ENCODE measurements around the gene RAB10. TPM values are rescaled to one million over a fixed set of nuclear protein-coding genes. Genes with fewer than 3 reads are reported as not detected.

The RAB10 gene
- total and polyA plus RNA-seq, 2 of the 4 experiments (the other 2 are of a cell fraction) = 30.1 to 77.1 TPM

DNA sequence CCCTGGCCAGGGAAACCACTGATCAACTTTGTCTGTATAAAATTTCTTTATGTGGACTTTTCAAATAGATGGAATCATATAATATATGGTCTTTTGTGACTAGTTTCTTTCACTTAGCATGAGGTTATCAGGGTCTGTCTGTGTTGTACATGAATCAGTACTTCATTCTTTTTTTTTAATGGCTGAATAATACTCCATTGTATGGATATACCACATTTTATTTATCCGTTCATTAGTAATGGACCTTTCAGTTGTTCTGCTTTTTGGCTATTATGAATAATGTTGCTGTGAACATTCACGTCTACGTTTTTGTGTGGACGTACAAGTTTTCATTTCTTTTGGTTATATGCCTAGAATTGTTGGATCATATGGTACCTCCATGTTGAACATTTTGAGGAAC lies 69.9 kb downstream of the RAB10 start:
- CTCF ChIA-PET = no interaction called here

More for the DNA sequence above, 69.9 kb downstream of the RAB10 start:
- H3K14ac ChIP-seq (replicated peaks; ENCODE audit: low read depth, low read length) = no peak overlapping the region
- no peak overlapping the region for H3K4ac ChIP-seq (ENCODE audit: low read depth, low read length)
- H4K91ac ChIP-seq (ENCODE audit: insufficient read depth, low read depth, low read length) = no peak overlapping the region
- no peak overlapping the region for H3K9ac ChIP-seq (ENCODE audit: low read depth, low read length)
- H3K9me3 ChIP-seq (ENCODE audit: control insufficient read depth, insufficient read depth, low read length) = no peaks in the 10 kb centered on the region
- no peak overlapping the region for H2AK5ac ChIP-seq (ENCODE audit: low read depth, low read length)
- DNase-seq (no peak), ATAC-seq (ENCODE audit: low read depth) (no peak)
- no peak overlapping the region for H4K8ac ChIP-seq (ENCODE audit: low read depth in 2 of 2, low read length in 2 of 2)
- H3K9me1 ChIP-seq (ENCODE audit: insufficient read depth, low read length) = peaks cover 6% of the 10 kb centered on the region
- no peak overlapping the region for H3K18ac ChIP-seq (ENCODE audit: low read depth, low read length)
- H2BK120ac ChIP-seq (ENCODE audit: low read depth, low read length) = no peak overlapping the region
- no peak overlapping the region for H3K56ac ChIP-seq (ENCODE audit: extremely low read depth, insufficient read depth, low read length)
- BruUV-seq (replicated peaks) = no TSS peak
- intact Hi-C loops (cut with micrococcal nuclease) = no loop called here
- H4K5ac ChIP-seq (ENCODE audit: low read depth, low read length) = no peak overlapping the region
- H3K79me1 ChIP-seq (ENCODE audit: low read depth in 1 of 2, low read length in 2 of 2) = peaks cover 31 to 54% of the 10 kb centered on the region in 2 experiments
- TF ChIP-seq BHLHE40 (IDR thresholded peaks at IDR 0.05; ENCODE audit: low read depth, low read length) = no peak
- TF ChIP-seq SMC3 (IDR thresholded peaks at IDR 0.05; ENCODE audit: low read depth, low read length) = no peak
- no peak for TF ChIP-seq RFX5 (IDR thresholded peaks at IDR 0.05; ENCODE audit: low read depth, low read length)
- TF ChIP-seq, protein P1, sequence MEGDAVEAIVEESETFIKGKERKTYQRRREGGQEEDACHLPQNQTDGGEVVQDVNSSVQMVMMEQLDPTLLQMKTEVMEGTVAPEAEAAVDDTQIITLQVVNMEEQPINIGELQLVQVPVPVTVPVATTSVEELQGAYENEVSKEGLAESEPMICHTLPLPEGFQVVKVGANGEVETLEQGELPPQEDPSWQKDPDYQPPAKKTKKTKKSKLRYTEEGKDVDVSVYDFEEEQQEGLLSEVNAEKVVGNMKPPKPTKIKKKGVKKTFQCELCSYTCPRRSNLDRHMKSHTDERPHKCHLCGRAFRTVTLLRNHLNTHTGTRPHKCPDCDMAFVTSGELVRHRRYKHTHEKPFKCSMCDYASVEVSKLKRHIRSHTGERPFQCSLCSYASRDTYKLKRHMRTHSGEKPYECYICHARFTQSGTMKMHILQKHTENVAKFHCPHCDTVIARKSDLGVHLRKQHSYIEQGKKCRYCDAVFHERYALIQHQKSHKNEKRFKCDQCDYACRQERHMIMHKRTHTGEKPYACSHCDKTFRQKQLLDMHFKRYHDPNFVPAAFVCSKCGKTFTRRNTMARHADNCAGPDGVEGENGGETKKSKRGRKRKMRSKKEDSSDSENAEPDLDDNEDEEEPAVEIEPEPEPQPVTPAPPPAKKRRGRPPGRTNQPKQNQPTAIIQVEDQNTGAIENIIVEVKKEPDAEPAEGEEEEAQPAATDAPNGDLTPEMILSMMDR (conservative IDR thresholded peaks at IDR 0.05; ENCODE audit: low read depth, low read length) = no peak
- no peak for TF ChIP-seq MXI1 (IDR thresholded peaks at IDR 0.05; ENCODE audit: borderline replicate concordance, low read depth, low read length)
- no peak for TF ChIP-seq RAD21 (IDR thresholded peaks at IDR 0.05; ENCODE audit: low read length)
- no peak for TF ChIP-seq FOS (IDR thresholded peaks at IDR 0.05; ENCODE audit: low read depth, low read length)
- no peak for TF ChIP-seq NFE2L2 (IDR thresholded peaks at IDR 0.05; ENCODE audit: low read depth, low read length)
- TF ChIP-seq RCOR1 (IDR thresholded peaks at IDR 0.05; ENCODE audit: insufficient replicate concordance, low read length) = no peak
- TF ChIP-seq MAFK (IDR thresholded peaks at IDR 0.05; ENCODE audit: low read depth, low read length) = no peak
- TF ChIP-seq MAZ (IDR thresholded peaks at IDR 0.05; ENCODE audit: borderline replicate concordance, low read depth, low read length) = no peak
- no peak for TF ChIP-seq CHD1 (IDR thresholded peaks at IDR 0.05; ENCODE audit: low read depth, low read length)
- no peak for TF ChIP-seq CEBPB (IDR thresholded peaks at IDR 0.05; ENCODE audit: low read depth, low read length)
- no peak for TF ChIP-seq POLR2A (IDR thresholded peaks at IDR 0.05; ENCODE audit: low read depth, low read length)
- TF ChIP-seq, protein P2, sequence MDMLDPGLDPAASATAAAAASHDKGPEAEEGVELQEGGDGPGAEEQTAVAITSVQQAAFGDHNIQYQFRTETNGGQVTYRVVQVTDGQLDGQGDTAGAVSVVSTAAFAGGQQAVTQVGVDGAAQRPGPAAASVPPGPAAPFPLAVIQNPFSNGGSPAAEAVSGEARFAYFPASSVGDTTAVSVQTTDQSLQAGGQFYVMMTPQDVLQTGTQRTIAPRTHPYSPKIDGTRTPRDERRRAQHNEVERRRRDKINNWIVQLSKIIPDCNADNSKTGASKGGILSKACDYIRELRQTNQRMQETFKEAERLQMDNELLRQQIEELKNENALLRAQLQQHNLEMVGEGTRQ (IDR thresholded peaks at IDR 0.05; ENCODE audit: low read depth, low read length) = no peak
- H2BK15ac ChIP-seq (ENCODE audit: low read depth, low read length) = no peak overlapping the region
- no peak overlapping the region for H3K4me3 ChIP-seq (ENCODE audit: insufficient read depth, low read depth, low read length)
- dilution Hi-C loops (cut with HindIII; ENCODE audit: low sequenced_read_pairs, unreplicated experiment) = no loop called here
- H3K27me3 ChIP-seq (ENCODE audit: control insufficient read depth, insufficient read depth, low read length) = no peaks in the 10 kb centered on the region
- peaks cover 46% of the 10 kb centered on the region for H4K20me1 ChIP-seq (ENCODE audit: insufficient read depth, low read length)
- no peak overlapping the region for H3K27ac ChIP-seq (ENCODE audit: insufficient read depth, low read length)
- no peak overlapping the region for H2BK20ac ChIP-seq (ENCODE audit: low read depth, low read length)
- WGBS, 2 experiments (ENCODE audit: extremely low coverage in 2 of 2, insufficient read length in 1 of 2) = no CpG with 5 or more reads among the region's 4 CpGs
- no peak overlapping the region for H2AFZ ChIP-seq (replicated peaks; ENCODE audit: low read length, poor library complexity)
- H2AK9ac ChIP-seq (replicated peaks; ENCODE audit: low read depth, low read length, poor library complexity) = no peak overlapping the region
- in situ Hi-C loops (cut with MboI; ENCODE audit: low sequenced_read_pairs) = no loop called here
- H3K4me1 ChIP-seq (ENCODE audit: control insufficient read depth, insufficient read depth, low read length) = peaks cover 3% of the 10 kb centered on the region; the same call in 1 of the 2 replicates
- no peak overlapping the region for H2BK5ac ChIP-seq (ENCODE audit: low read depth, low read length, poor library complexity, severe bottlenecking)
- H3K36me3 ChIP-seq (ENCODE audit: control insufficient read depth, insufficient read depth, low read length) = peaks cover 12% of the 10 kb centered on the region
- no peak overlapping the region for H3K4me2 ChIP-seq (ENCODE audit: low read depth, low read length)
- no peak overlapping the region for H3K23ac ChIP-seq (ENCODE audit: low read depth, low read length)
- POLR2A ChIA-PET (ENCODE audit: unreplicated experiment) = no interaction called here
